Umbilical cord (tissue), 2 donors: ENCODE results near the gene NISCH. TPM values are rescaled to one million over a fixed set of nuclear protein-coding genes. Genes with fewer than 3 reads are reported as not detected.

Source experiments
- DNase-seq: peaks from one replicate; pipeline ENCODE4 v3.0.0-alpha.2; 2015; ENCODE audit warnings: low spot score
- total RNA-seq: library from RNA; depleted of rRNA; stranded (reverse); fragments of >200 nt; gene quantifications from one replicate; pipeline ENCODE4 v1.2.3, GENCODE V29; 2014; ENCODE audit warnings: low replicate concordance; ENCODE audit not compliant: insufficient read depth

Gene NISCH
- total RNA-seq, 1 donor from 2014 or later, result 61.4 TPM

GRCh38 chr3:52537165-52537620, 81.8 kb downstream of the NISCH start:
- no peak for DNase-seq

- DNase-seq, result no peak
Measured at GRCh38 chr3:52537726-52538421, 82.5 kb downstream of the NISCH start.

- no peak for DNase-seq
Measured at GRCh38 chr3:52539010-52539653, 83.7 kb downstream of the NISCH start.

- no peak for DNase-seq
Measured at GRCh38 chr3:52541050-52541449, 85.6 kb downstream of the NISCH start.

Other genes starting within 250 kb of the NISCH start
- gene TLR9, start 230.0 kb upstream of the NISCH start, total RNA-seq, result 0.24 TPM
- 40.7 TPM for gene TWF2, start 216.4 kb upstream of the NISCH start, total RNA-seq
- 24.8 TPM for gene PPM1M, start 209.8 kb upstream of the NISCH start, total RNA-seq
- gene WDR82, start 177.0 kb upstream of the NISCH start, total RNA-seq, result 39.0 TPM
- 7.2 TPM for gene GLYCTK, start 167.8 kb upstream of the NISCH start, total RNA-seq
- 2.9 TPM for gene DNAH1, start 139.3 kb upstream of the NISCH start, total RNA-seq
- gene BAP1, start 45.6 kb upstream of the NISCH start, total RNA-seq, result 49.1 TPM
- gene PHF7, start 44.9 kb upstream of the NISCH start, total RNA-seq, result 1.9 TPM
- 1.4 TPM for gene SEMA3G, start 10.5 kb upstream of the NISCH start, total RNA-seq
- 2.2 TPM for gene TNNC1, start 1.6 kb upstream of the NISCH start, total RNA-seq
- gene STAB1, start 39.7 kb downstream of the NISCH start, total RNA-seq, result 143 TPM
- gene NT5DC2, start 78.3 kb downstream of the NISCH start, total RNA-seq, result 104 TPM
- gene UQCC5, start 81.0 kb downstream of the NISCH start, total RNA-seq, result 2.2 TPM
- gene PBRM1, start 230.3 kb downstream of the NISCH start, total RNA-seq, result 122 TPM
- gene GNL3, start 230.4 kb downstream of the NISCH start, total RNA-seq, result 75.4 TPM